Upper lobe of right lung (tissue), 1 donor: ENCODE results near the gene PDLIM5. TPM values are rescaled to one million over a fixed set of nuclear protein-coding genes. Genes with fewer than 3 reads are reported as not detected.
A peak's percentile ranks its signal among the peaks of the same experiment; 100 is the strongest.

Experiments used
- ATAC-seq: fragments of 200-7000 bp; cut with Tn5 transposase; one replicate; pipeline ENCODE4 v1.9.1; 2020; ENCODE audit warnings: mild to moderate bottlenecking, moderate library complexity
- DNase-seq: peaks from one replicate; pipeline ENCODE4 v3.0.0-alpha.2; 2020
- H3K27ac ChIP-seq: fragments of 200-600 bp; one replicate; pipeline ENCODE4 v1.8.0; 2022
- H3K27me3 ChIP-seq: fragments of 200-600 bp; one replicate; pipeline ENCODE4 v1.8.0; 2022; ENCODE audit warnings: mild to moderate bottlenecking
- H3K36me3 ChIP-seq: fragments of 200-600 bp; one replicate; pipeline ENCODE4 v1.8.0; 2022
- H3K4me1 ChIP-seq: fragments of 200-600 bp; one replicate; pipeline ENCODE4 v1.8.0; 2022
- H3K4me3 ChIP-seq: fragments of 200-600 bp; one replicate; pipeline ENCODE4 v1.8.0; 2022; ENCODE audit warnings: mild to moderate bottlenecking
- H3K9me3 ChIP-seq: fragments of 200-600 bp; one replicate; pipeline ENCODE4 v1.8.0; 2022
- intact Hi-C: fragments of 100-400 bp; cut with DNase I; formaldehyde crosslinking; loops from one replicate; pipeline ENCODE4 v1.11.0; 2022
- total RNA-seq: library from RNA; stranded (reverse); fragmentation: NEBNext Ultra II Directional; extraction: Animal tissue kit (Norgen Biotek cat#: 25700); gene quantifications from one replicate; pipeline ENCODE4 v1.2.1, GENCODE V29; 2021
- TF ChIP-seq, protein P1 (sequence below): fragments of 200-600 bp; IDR thresholded peaks from one replicate; pipeline ENCODE4 v1.8.0; 2022; ENCODE audit warnings: antibody characterized with exemption
- donor health status: DM: no; HTN: yes; CAD: no; lungs with severe emphysema.

Gene PDLIM5
- total RNA-seq, 1 donor from 2014 or later: 82.8 TPM

GRCh38 chr4:94595013-94595412 lies 143.3 kb downstream of the PDLIM5 start:
- no peaks in the 10 kb centered on the region for H3K36me3 ChIP-seq
- DNase-seq (no peak), ATAC-seq (no peak)
- no peaks in the 10 kb centered on the region for H3K4me1 ChIP-seq
- TF ChIP-seq, protein P1, sequence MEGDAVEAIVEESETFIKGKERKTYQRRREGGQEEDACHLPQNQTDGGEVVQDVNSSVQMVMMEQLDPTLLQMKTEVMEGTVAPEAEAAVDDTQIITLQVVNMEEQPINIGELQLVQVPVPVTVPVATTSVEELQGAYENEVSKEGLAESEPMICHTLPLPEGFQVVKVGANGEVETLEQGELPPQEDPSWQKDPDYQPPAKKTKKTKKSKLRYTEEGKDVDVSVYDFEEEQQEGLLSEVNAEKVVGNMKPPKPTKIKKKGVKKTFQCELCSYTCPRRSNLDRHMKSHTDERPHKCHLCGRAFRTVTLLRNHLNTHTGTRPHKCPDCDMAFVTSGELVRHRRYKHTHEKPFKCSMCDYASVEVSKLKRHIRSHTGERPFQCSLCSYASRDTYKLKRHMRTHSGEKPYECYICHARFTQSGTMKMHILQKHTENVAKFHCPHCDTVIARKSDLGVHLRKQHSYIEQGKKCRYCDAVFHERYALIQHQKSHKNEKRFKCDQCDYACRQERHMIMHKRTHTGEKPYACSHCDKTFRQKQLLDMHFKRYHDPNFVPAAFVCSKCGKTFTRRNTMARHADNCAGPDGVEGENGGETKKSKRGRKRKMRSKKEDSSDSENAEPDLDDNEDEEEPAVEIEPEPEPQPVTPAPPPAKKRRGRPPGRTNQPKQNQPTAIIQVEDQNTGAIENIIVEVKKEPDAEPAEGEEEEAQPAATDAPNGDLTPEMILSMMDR: no peak
- H3K27ac ChIP-seq: no peak overlapping the region
- H3K4me3 ChIP-seq: no peak overlapping the region
- H3K9me3 ChIP-seq: no peaks in the 10 kb centered on the region
- intact Hi-C loops: loop anchor here (5.0 kb wide), 1 partner anchor 188 kb away; no protein-coding TSS in a partner anchor
- no peaks in the 10 kb centered on the region for H3K27me3 ChIP-seq

DNA sequence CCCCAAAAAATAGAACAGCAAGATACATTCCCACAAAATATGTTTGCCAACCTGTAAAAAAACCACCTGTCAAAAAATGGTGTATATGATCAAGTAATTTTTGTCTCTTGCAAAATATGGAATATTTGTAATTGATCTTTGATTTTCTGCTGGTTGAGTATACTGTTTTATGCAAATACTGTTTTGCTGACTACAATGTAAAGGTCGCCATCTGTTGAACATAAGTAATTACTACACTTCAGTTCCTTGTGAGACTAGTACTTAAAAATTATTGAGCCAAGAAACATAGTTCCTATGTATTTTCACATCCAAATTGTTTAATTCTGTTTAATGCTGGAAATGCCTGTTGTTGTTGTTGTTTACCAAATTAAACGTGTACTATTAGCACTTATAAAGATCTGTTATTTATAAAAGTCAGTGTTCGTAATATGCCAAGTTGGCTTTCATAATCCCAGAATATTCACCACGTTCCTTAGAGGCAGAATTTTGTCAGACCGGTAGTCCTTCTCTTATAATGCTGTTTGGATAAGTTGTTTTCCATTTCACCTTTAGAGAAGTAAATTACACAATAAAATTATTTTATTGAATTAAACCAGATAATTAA lies 144.2 kb downstream of the PDLIM5 start:
- Histone ChIP-seq H3K27me3 (no peaks in the 10 kb centered on the region), H3K27ac (no peak overlapping the region), H3K36me3 (no peaks in the 10 kb centered on the region), H3K4me1 (no peaks in the 10 kb centered on the region), H3K9me3 (no peaks in the 10 kb centered on the region), H3K4me3 (no peak overlapping the region)
- TF ChIP-seq, protein P1: peak; percentile 71
- peak; percentile 62 for ATAC-seq
- DNase-seq: no peak
- intact Hi-C loops: loop anchor here (5.0 kb wide), 1 partner anchor 189 kb away; no protein-coding TSS in a partner anchor

DNA sequence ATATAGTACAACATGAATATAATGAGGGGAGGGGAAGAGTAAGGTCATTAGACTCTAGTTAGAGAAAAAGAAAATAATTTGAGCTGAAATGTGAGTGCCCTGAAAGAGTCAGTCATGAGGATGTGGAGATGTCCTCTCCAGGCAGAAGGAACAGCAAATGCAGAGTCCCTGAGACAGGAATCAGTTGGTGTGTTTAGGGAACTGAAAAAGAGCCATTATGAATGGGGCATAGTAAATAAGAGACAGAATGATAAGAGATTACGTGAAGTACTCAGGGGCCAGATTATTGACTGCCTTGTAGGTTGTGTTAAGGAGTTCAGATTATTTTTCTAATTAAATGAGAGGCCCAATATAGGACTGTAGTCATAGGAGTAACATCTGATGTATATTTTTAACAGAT lies 147.0 kb downstream of the PDLIM5 start:
- intact Hi-C loops: loop anchor here (5.0 kb wide), 1 partner anchor 191 kb away; no protein-coding TSS in a partner anchor
- ATAC-seq: no peak
- Histone ChIP-seq H3K4me1 (no peaks in the 10 kb centered on the region), H3K9me3 (no peaks in the 10 kb centered on the region), H3K27me3 (no peaks in the 10 kb centered on the region), H3K27ac (no peak overlapping the region), H3K4me3 (no peak overlapping the region), H3K36me3 (no peaks in the 10 kb centered on the region)
- TF ChIP-seq, protein P1: no peak
- DNase-seq: no peak

- intact Hi-C loops: no loop called here
- no peaks in the 10 kb centered on the region for H3K27me3 ChIP-seq
- H3K9me3 ChIP-seq: no peaks in the 10 kb centered on the region
- DNase-seq (no peak), ATAC-seq (peak; percentile 25)
- H3K27ac ChIP-seq: no peak overlapping the region
- TF ChIP-seq, protein P1: no peak
- no peaks in the 10 kb centered on the region for H3K4me1 ChIP-seq
- no peaks in the 10 kb centered on the region for H3K36me3 ChIP-seq
- H3K4me3 ChIP-seq: no peak overlapping the region
Measured at GRCh38 chr4:94603170-94603747, 151.5 kb downstream of the PDLIM5 start.

GRCh38 chr4:94605241-94605805 lies 153.6 kb downstream of the PDLIM5 start:
- H3K4me3 ChIP-seq: no peak overlapping the region
- TF ChIP-seq, protein P1: no peak
- no peaks in the 10 kb centered on the region for H3K4me1 ChIP-seq
- intact Hi-C loops: no loop called here
- no peaks in the 10 kb centered on the region for H3K9me3 ChIP-seq
- H3K36me3 ChIP-seq: no peaks in the 10 kb centered on the region
- no peak overlapping the region for H3K27ac ChIP-seq
- no peaks in the 10 kb centered on the region for H3K27me3 ChIP-seq
- no peak for ATAC-seq
- DNase-seq: no peak
